NCI-H748 (cell line): ENCODE measurements around the gene BCL11A.

ENCODE experiments used
- DNase-seq: peaks from one replicate; lab custom pipeline; 2025; ENCODE audit not compliant: unreplicated experiment; lab: John Stamatoyannopoulos, UW

The BCL11A gene

GRCh38 chr2:60488291-60488690 is 65.2 kb downstream of the BCL11A start:
- DNase-seq: no peak

DNA sequence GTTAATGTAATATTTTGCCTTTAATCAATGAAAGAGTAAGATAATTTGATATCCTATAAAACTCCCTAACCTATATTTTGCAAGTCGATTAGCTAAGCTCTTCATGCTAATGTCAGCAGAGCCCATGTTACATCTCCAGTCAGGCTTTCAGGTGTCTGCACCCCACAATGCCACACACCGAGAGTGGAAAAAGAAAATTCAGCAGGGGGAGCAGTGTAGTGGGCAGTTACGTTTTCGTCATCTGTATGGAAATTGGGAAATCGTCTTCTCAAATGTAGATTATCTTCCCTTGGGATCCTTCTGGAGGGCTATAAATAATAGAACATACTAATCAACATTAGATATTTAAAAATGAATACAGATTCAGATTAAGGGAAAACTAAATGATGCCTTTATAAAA is 66.3 kb downstream of the BCL11A start:
- no peak for DNase-seq

GRCh38 chr2:60486551-60486950 is 66.9 kb downstream of the BCL11A start:
- DNase-seq: no peak

- DNase-seq: no peak
These were observed 67.4 kb downstream of the BCL11A start for GRCh38 chr2:60486067-60486466.

DNA sequence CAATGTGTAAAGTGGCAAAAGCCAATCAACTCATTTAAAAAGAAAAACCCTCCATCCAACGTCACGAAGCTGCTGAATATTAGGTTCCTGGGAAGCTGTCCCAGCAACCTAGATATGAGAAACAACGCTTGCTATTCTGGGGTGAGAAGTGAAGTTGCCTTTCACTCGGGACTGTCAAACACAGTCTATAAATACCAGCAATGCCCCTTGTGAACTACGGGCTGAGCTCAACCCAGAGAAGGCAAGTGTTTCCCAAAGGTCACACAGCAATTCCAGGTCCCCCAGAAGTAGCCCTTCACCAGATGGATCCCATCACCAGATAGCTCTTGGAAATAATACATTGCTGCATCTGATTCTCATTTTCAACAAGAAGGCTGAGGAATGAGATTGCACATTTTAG is 67.9 kb downstream of the BCL11A start:
- DNase-seq: no peak

- no peak for DNase-seq
These were observed 68.4 kb downstream of the BCL11A start for GRCh38 chr2:60485055-60485454.

GRCh38 chr2:60484133-60484645 is 69.3 kb downstream of the BCL11A start:
- no peak for DNase-seq

- DNase-seq: no peak
These were observed 70.1 kb downstream of the BCL11A start for GRCh38 chr2:60483401-60483800.

DNA sequence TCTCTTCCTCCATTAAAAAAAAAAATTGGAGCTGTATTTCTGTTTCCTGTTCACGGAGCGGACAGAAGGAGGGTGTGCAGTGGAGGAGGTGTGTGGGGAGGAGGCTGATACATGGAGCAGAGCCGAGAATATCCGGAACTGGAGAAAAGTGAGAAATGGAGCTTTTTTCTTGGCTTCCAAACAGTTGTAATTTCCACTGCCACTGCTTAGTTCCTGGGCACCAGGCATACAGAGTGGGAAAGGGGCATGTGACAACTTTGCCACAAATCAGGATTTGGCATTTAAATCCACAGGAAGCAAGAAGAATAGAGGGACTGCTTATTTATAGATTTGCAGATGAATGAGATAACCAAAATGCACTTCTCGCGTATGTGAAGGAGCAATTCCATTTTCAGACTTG is 71.2 kb downstream of the BCL11A start:
- no peak for DNase-seq

- no peak for DNase-seq
These were observed 72.2 kb downstream of the BCL11A start for GRCh38 chr2:60481257-60481656.

GRCh38 chr2:60480089-60480773 is 73.2 kb downstream of the BCL11A start:
- DNase-seq: no peak

- DNase-seq: no peak
These were observed 74.0 kb downstream of the BCL11A start for GRCh38 chr2:60479226-60480088.

GRCh38 chr2:60478660-60479059 is 74.8 kb downstream of the BCL11A start:
- no peak for DNase-seq

DNA sequence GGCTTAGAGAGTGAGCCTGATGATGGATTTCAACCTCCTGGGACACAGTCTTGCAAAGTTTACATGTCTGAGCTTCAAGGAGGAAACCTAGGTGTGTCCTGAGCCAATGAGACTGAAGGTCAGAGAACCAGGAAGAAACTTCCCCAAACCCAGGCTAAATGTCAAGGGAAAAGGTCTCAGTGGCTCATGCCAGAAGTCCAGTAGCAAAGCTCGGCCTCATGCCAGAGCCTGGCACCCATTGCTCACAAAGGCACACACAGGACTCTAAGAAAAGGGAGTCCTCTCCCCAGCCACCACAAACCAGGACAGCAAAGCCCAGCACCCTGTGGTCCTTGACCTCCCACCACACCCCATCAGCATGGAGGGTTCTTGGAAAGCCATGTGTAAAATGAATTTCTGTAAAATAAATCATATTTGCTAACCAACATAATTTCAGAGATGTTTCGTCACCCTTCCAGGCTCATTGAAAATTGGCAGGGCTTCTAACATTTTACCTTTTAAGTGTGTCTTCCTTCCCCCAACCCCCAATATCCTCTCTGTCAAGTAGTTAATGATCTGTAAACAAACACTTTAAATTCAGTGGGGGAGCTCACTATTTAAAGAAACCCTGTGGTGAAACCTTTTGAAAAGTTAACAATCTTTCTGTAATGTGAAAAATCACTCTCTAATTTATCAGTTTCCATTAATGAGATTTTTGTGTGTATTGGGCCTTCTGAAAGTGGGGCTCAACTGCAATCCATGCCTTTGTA is 77.1 kb downstream of the BCL11A start:
- DNase-seq: peak; percentile 44

GRCh38 chr2:60475123-60475830 is 78.2 kb downstream of the BCL11A start:
- no peak for DNase-seq

- DNase-seq: no peak
These were observed 79.2 kb downstream of the BCL11A start for GRCh38 chr2:60474301-60474700.

GRCh38 chr2:60473546-60473945 is 79.9 kb downstream of the BCL11A start:
- peak; percentile 3 for DNase-seq

GRCh38 chr2:60472663-60473289 is 80.7 kb downstream of the BCL11A start:
- no peak for DNase-seq

- DNase-seq: no peak
These were observed 81.4 kb downstream of the BCL11A start for GRCh38 chr2:60472041-60472440.

- DNase-seq: peak; percentile 1
These were observed 83.1 kb downstream of the BCL11A start for GRCh38 chr2:60470340-60470739.
